H9 (cell line): ENCODE results near the gene CELF4. TPM values are rescaled to one million over a fixed set of nuclear protein-coding genes. Genes with fewer than 3 reads are reported as not detected.

Experiments used
- DNase-seq: peaks from one replicate; pipeline ENCODE4 v3.0.0-alpha.2; 2017
- H2AFZ ChIP-seq: one replicate; pipeline ENCODE4 v1.6.1; 2013; ENCODE audit warnings: mild to moderate bottlenecking, low read length, control low read depth, moderate library complexity
- H2AK5ac ChIP-seq: 2 replicates; pipeline ENCODE4 v1.6.1; 2013; ENCODE audit warnings: low read length, control low read depth, mixed read lengths; ENCODE audit not compliant: insufficient read length
- H2BK120ac ChIP-seq: one replicate; pipeline ENCODE4 v1.6.1; 2013; ENCODE audit warnings: low read depth, mild to moderate bottlenecking, low read length, control low read depth, inconsistent platforms; ENCODE audit not compliant: poor library complexity, severe bottlenecking
- H2BK12ac ChIP-seq: 2 replicates; pipeline ENCODE4 v1.6.1; 2013; ENCODE audit warnings: low read length, control low read depth, mixed read lengths, low read depth; ENCODE audit not compliant: insufficient read length
- H2BK15ac ChIP-seq: 2 replicates; pipeline ENCODE4 v1.6.1; 2013; ENCODE audit warnings: low read depth, low read length, control low read depth
- H2BK20ac ChIP-seq: one replicate; pipeline ENCODE4 v1.6.1; 2013; ENCODE audit warnings: low read depth, mild to moderate bottlenecking, low read length, control low read depth, inconsistent platforms; ENCODE audit not compliant: poor library complexity, severe bottlenecking
- H2BK5ac ChIP-seq: 2 replicates; pipeline ENCODE4 v1.6.1; 2013; ENCODE audit warnings: low read length, control low read depth, mixed read lengths; ENCODE audit not compliant: insufficient read length
- H3K14ac ChIP-seq: 2 replicates; pipeline ENCODE4 v1.6.1; 2013; ENCODE audit warnings: low read length, control low read depth; ENCODE audit not compliant: insufficient read depth
- H3K18ac ChIP-seq: 2 replicates; pipeline ENCODE4 v1.6.1; 2013; ENCODE audit warnings: low read depth, mild to moderate bottlenecking, mixed read lengths, low read length, control low read depth; ENCODE audit not compliant: insufficient read length
- H3K23ac ChIP-seq: 2 replicates; pipeline ENCODE4 v1.6.1; 2013; ENCODE audit warnings: low read length, control low read depth, mixed read lengths, low read depth; ENCODE audit not compliant: insufficient read length
- H3K23me2 ChIP-seq: 2 replicates; pipeline ENCODE4 v1.6.1; 2013; ENCODE audit warnings: low read depth, mild to moderate bottlenecking, mixed read lengths, low read length, control low read depth; ENCODE audit not compliant: insufficient read length, poor library complexity, severe bottlenecking
- H3K27ac ChIP-seq: 2 replicates; pipeline ENCODE4 v1.5.1; 2013; ENCODE audit warnings: low read length, control low read depth, mixed read lengths, low read depth; ENCODE audit not compliant: insufficient read length
- H3K27me3 ChIP-seq: 2 replicates; pipeline ENCODE4 v1.6.1; 2013; ENCODE audit warnings: low read length, control low read depth, inconsistent platforms; ENCODE audit not compliant: insufficient read depth
- H3K4ac ChIP-seq: 2 replicates; pipeline ENCODE4 v1.6.1; 2013; ENCODE audit warnings: low read depth, mild to moderate bottlenecking, control low read depth, inconsistent platforms, low read length, moderate library complexity
- H3K4me1 ChIP-seq: 2 replicates; pipeline ENCODE4 v1.6.1; 2013; ENCODE audit warnings: low read length, control low read depth, inconsistent platforms; ENCODE audit not compliant: insufficient read depth
- H3K4me2 ChIP-seq: 2 replicates; pipeline ENCODE4 v1.6.1; 2013; ENCODE audit warnings: low read length, control low read depth, mixed read lengths; ENCODE audit not compliant: insufficient read length, insufficient read depth
- H3K56ac ChIP-seq: 2 replicates; pipeline ENCODE4 v1.6.1; 2013; ENCODE audit warnings: low read depth, mild to moderate bottlenecking, mixed read lengths, low read length, control low read depth; ENCODE audit not compliant: insufficient read length
- H3K79me1 ChIP-seq: 2 replicates; pipeline ENCODE4 v1.6.1; 2013; ENCODE audit warnings: low read depth, mild to moderate bottlenecking, moderate library complexity, low read length, control low read depth, inconsistent platforms; ENCODE audit not compliant: insufficient read depth, poor library complexity, severe bottlenecking
- H3K79me2 ChIP-seq: 2 replicates; pipeline ENCODE4 v1.6.1; 2013; ENCODE audit warnings: low read length, control low read depth, inconsistent platforms; ENCODE audit not compliant: insufficient read depth
- H3K9ac ChIP-seq: 2 replicates; pipeline ENCODE4 v1.6.1; 2013; ENCODE audit warnings: low read length, control low read depth, mixed read lengths; ENCODE audit not compliant: insufficient read length; ENCODE audit errors: extremely low read depth
- H3K9me3 ChIP-seq: one replicate; pipeline ENCODE4 v1.6.1; 2013; ENCODE audit warnings: low read depth, low read length, inconsistent platforms; ENCODE audit not compliant: control insufficient read depth
- H3T11ph ChIP-seq: one replicate; pipeline ENCODE4 v1.6.1; 2013; ENCODE audit warnings: mild to moderate bottlenecking, low read length, control low read depth, inconsistent platforms
- H4K20me1 ChIP-seq: one replicate; pipeline ENCODE4 v1.6.1; 2013; ENCODE audit not compliant: control insufficient read depth, insufficient read length, insufficient read depth
- H4K5ac ChIP-seq: 2 replicates; pipeline ENCODE4 v1.6.1; 2013; ENCODE audit warnings: low read depth, mild to moderate bottlenecking, mixed read lengths, low read length, control low read depth; ENCODE audit not compliant: insufficient read length
- H4K8ac ChIP-seq: replicated peaks from 2 replicates; pipeline ENCODE4 v1.6.1; 2013; ENCODE audit warnings: low read length, control low read depth, mixed read lengths, low read depth; ENCODE audit not compliant: insufficient read length
- H4K91ac ChIP-seq: 2 replicates; pipeline ENCODE4 v1.6.1; 2013; ENCODE audit warnings: low read depth, mild to moderate bottlenecking, moderate library complexity, mixed read lengths, low read length, control low read depth; ENCODE audit not compliant: insufficient read length
- H3K27ac Mint-ChIP-seq, 3 experiments: 2 replicates in 2 of 3; 3 replicates in 1 of 3; pipeline ENCODE4 v1.8.0; 2020 to 2021; ENCODE audit warnings: mixed read lengths in 3 of 3, mild to moderate bottlenecking in 1 of 3, moderate library complexity in 1 of 3
- H3K27me3 Mint-ChIP-seq: 2 replicates; pipeline ENCODE4 v1.8.0; 2021; ENCODE audit warnings: low read depth, mild to moderate bottlenecking, moderate library complexity, mixed read lengths
- H3K36me3 Mint-ChIP-seq, 3 experiments: 2 replicates in 2 of 3; 3 replicates in 1 of 3; pipeline ENCODE4 v1.8.0; 2020 to 2021; ENCODE audit warnings: low read depth in 3 of 3, mixed read lengths in 3 of 3; ENCODE audit not compliant: insufficient read depth in 1 of 3
- H3K4me1 Mint-ChIP-seq, 2 experiments: 2 replicates each; pipeline ENCODE4 v1.8.0; 2020; ENCODE audit warnings: mixed read lengths in 2 of 2
- H3K4me3 Mint-ChIP-seq, 2 experiments: 2 replicates in 1 of 2; 3 replicates in 1 of 2; pipeline ENCODE4 v1.8.0; 2020 to 2021; ENCODE audit warnings: mild to moderate bottlenecking in 2 of 2, mixed read lengths in 2 of 2, moderate library complexity in 1 of 2
- H3K9me3 Mint-ChIP-seq, 2 experiments: 2 replicates in 1 of 2; 3 replicates in 1 of 2; pipeline ENCODE4 v1.8.0; 2020; ENCODE audit warnings: mild to moderate bottlenecking in 2 of 2, mixed read lengths in 2 of 2, moderate library complexity in 1 of 2
- CTCF ChIP-seq: fragments of 200-600 bp; sonication (generic); conservative IDR thresholded peaks from 3 replicates; pipeline ENCODE4 v1.8.0; 2021; ENCODE audit warnings: antibody characterized with exemption, mild to moderate bottlenecking
- WGBS: extraction: QIAGEN DNeasy Blood & Tissue Kit; methylation state at CpG from one replicate; pipeline ENCODE4 v1.1.7; 2013; ENCODE audit warnings: missing lambda C conversion rate, low lambda C conversion rate, mixed read lengths; ENCODE audit not compliant: insufficient read length; ENCODE audit errors: extremely low coverage; 5-methylcytosine and 5-hydroxymethylcytosine counted together
- total RNA-seq: library from RNA; stranded (reverse); gene quantifications from 2 replicates; pipeline ENCODE4 v1.2.1, GENCODE V29; 2021

CELF4 gene
- total RNA-seq, 1 experiment from 2014 or later, result 1.1 TPM

DNA sequence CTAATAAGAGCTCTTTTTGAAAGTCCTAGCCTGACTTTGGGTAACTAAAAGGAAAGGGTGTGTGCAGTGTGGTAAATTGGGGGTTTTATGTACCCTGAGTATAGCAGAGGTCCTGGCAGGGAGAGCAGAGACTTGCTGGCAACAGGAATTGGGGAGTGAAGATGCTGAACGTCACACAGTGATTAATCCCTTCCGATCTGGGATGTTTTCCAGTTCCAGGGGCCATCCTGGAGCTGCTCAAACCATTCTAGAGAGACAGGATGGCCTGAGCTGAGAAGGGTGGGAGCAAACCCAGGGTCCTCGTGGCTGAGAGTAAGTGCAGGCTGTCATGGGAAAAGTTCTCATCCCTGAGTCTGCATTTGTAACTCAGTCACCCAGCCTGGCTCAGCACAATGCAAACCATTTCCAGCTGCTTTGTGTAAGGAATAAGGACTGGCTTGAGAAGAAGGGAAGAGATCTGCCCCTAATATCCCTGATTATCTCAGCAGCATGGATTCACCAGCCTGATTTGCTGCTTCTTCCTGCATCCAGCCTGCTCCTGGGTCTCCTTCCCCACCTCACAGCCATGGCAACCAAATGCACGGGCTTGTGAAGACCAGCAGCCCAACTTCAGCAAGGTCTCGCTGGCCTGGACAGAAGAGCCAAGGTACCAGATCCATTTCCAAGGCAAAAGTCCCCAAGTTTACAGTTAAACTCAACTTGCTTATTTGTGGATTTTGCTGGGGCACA lies 47.1 kb upstream of the CELF4 start:
- no peak overlapping the region for H3K4ac ChIP-seq
- H3K18ac ChIP-seq, result no peak overlapping the region
- WGBS, result no CpG with 5 or more reads among the region's 5 CpGs
- no peak overlapping the region for H3K14ac ChIP-seq
- Mint-ChIP-seq H3K9me3 (peaks cover 0 to 5% of the 10 kb centered on the region in 2 experiments; a peak in 1 of 5 replicates), H3K27ac (no peak overlapping the region), H3K4me3 (no peak overlapping the region), H3K27me3 (peaks cover 21% of the 10 kb centered on the region), H3K4me1 (peaks cover 0 to 3% of the 10 kb centered on the region in 2 experiments; a peak in 2 of 4 replicates), H3K36me3 (peaks cover 2 to 7% (median 3%) of the 10 kb centered on the region in 3 experiments; a peak in 3 of 7 replicates)
- H3T11ph ChIP-seq, result no peak overlapping the region
- no peak overlapping the region for H2BK120ac ChIP-seq
- H3K4me1 ChIP-seq, result no peaks in the 10 kb centered on the region
- H2BK20ac ChIP-seq, result no peak overlapping the region
- H2AK5ac ChIP-seq, result no peak overlapping the region
- no peak overlapping the region for H3K27ac ChIP-seq
- no peak overlapping the region for H2BK5ac ChIP-seq
- H3K56ac ChIP-seq, result no peak overlapping the region
- DNase-seq, result no peak
- no peaks in the 10 kb centered on the region for H3K27me3 ChIP-seq
- no peak overlapping the region for H3K4me2 ChIP-seq
- no peaks in the 10 kb centered on the region for H3K23me2 ChIP-seq
- TF ChIP-seq CTCF, result no peak
- H2BK12ac ChIP-seq, result no peak overlapping the region
- H4K20me1 ChIP-seq, result no peaks in the 10 kb centered on the region
- H3K9me3 ChIP-seq, result no peaks in the 10 kb centered on the region
- no peaks in the 10 kb centered on the region for H3K79me1 ChIP-seq
- no peak overlapping the region for H2AFZ ChIP-seq
- no peak overlapping the region for H4K5ac ChIP-seq
- H2BK15ac ChIP-seq, result no peak overlapping the region
- no peak overlapping the region for H3K9ac ChIP-seq
- H3K23ac ChIP-seq, result no peak overlapping the region
- H4K8ac ChIP-seq, result no peak overlapping the region
- no peak overlapping the region for H4K91ac ChIP-seq
- no peaks in the 10 kb centered on the region for H3K79me2 ChIP-seq
